Endothelial cell of umbilical vein (primary cell): ENCODE measurements around the gene NOTCH2. TPM values are rescaled to one million over a fixed set of nuclear protein-coding genes. Genes with fewer than 3 reads are reported as not detected.
A peak's percentile ranks its signal among the peaks of the same experiment; 100 is the strongest.

Experiments used
- BruUV-seq: library from RNA; stranded (reverse); fragments of 400-500 nt; replicated peaks from 2 replicates; lab custom pipeline; 2021; lab: Mats Ljungman, UMichigan
- CTCF ChIA-PET: fragments of 300-600, 350-600 bp; sonication (Branson Sonifier 250); formaldehyde crosslinking; loops from one replicate; lab custom pipeline; 2021; ENCODE audit warnings: antibody characterized with exemption, inconsistent platforms; lab: Charles Lee
- POLR2A ChIA-PET: fragments of 300-600, 350-600 bp; sonication (Branson Sonifier 250); formaldehyde crosslinking; loops from one replicate; lab custom pipeline; 2021; ENCODE audit warnings: antibody characterized with exemption, inconsistent platforms; lab: Charles Lee
- DNase-seq: peaks from one replicate; pipeline ENCODE4 v3.0.0-alpha.2; 2011; ENCODE audit warnings: low read depth, low spot score
- FAIRE-seq: peaks from 2 replicates; lab custom pipeline; 2011; peaks lifted over from hg19 to GRCh38; lab: Jason Lieb, UNC
- H2AFZ ChIP-seq: 2 replicates; pipeline ENCODE4 v1.6.0; 2012; ENCODE audit warnings: low read depth, low read length, control low read depth, inconsistent platforms
- H3K27ac ChIP-seq: 2 replicates; pipeline ENCODE4 v1.5.1; 2011; ENCODE audit warnings: low read depth, mild to moderate bottlenecking, control low read depth, low read length, moderate library complexity; ENCODE audit not compliant: insufficient read depth
- H3K27me3 ChIP-seq, 2 experiments: 2 replicates each; pipeline versions ENCODE4 v1.6.0 to v1.6.1; 2011; ENCODE audit warnings: low read length in 2 of 2, mixed read lengths in 1 of 2; ENCODE audit not compliant: control insufficient read depth in 2 of 2, insufficient read depth in 2 of 2
- H3K36me3 ChIP-seq, 2 experiments: 2 replicates in 1 of 2; 3 replicates in 1 of 2; pipeline ENCODE4 v1.5.1; 2011; ENCODE audit warnings: low read length in 2 of 2, mild to moderate bottlenecking in 1 of 2, moderate library complexity in 1 of 2; ENCODE audit not compliant: control insufficient read depth in 2 of 2, insufficient read depth in 2 of 2; ENCODE audit errors: extremely low read depth in 1 of 2
- H3K4me1 ChIP-seq: 3 replicates; pipeline ENCODE4 v1.5.1; 2011; ENCODE audit warnings: mild to moderate bottlenecking, low read length; ENCODE audit not compliant: control insufficient read depth, insufficient read depth; ENCODE audit errors: extremely low read depth
- H3K4me2 ChIP-seq: 2 replicates; pipeline ENCODE4 v1.6.1; 2011; ENCODE audit warnings: low read length, control low read depth, mixed read lengths; ENCODE audit not compliant: insufficient read depth
- H3K4me3 ChIP-seq, 3 experiments: fragments of 200-600 bp in 1 of 3; sonication (generic), shearing (Covaris generic) in 1 of 3; replicated peaks in 1 of 3; 2 replicates each; pipeline ENCODE4 v1.5.1; 2011 to 2016; ENCODE audit warnings: control low read depth in 3 of 3, low read length in 3 of 3, mild to moderate bottlenecking in 2 of 3, inconsistent platforms in 1 of 3, low read depth in 1 of 3, moderate library complexity in 1 of 3; ENCODE audit not compliant: insufficient read depth in 1 of 3
- H3K79me2 ChIP-seq: 2 replicates; pipeline ENCODE4 v1.6.0; 2012; ENCODE audit warnings: low read length, inconsistent platforms; ENCODE audit not compliant: control insufficient read depth, insufficient read depth
- H3K9ac ChIP-seq: replicated peaks from 2 replicates; pipeline ENCODE3; 2011; ENCODE audit warnings: low read length, control low read depth; ENCODE audit not compliant: insufficient read depth; ENCODE audit errors: extremely low read depth
- H3K9me1 ChIP-seq: replicated peaks from 3 replicates; pipeline ENCODE4 v1.6.0; 2011; ENCODE audit warnings: mild to moderate bottlenecking, low read length; ENCODE audit not compliant: control insufficient read depth, insufficient read depth; ENCODE audit errors: extremely low read depth
- H3K9me3 ChIP-seq: replicated peaks from 2 replicates; pipeline ENCODE4 v1.5.1; 2012; ENCODE audit warnings: low read length, inconsistent platforms; ENCODE audit not compliant: control insufficient read depth, insufficient read depth
- H4K20me1 ChIP-seq: replicated peaks from 2 replicates; pipeline ENCODE3; 2011; ENCODE audit warnings: mild to moderate bottlenecking, low read length; ENCODE audit not compliant: control insufficient read depth, insufficient read depth; ENCODE audit errors: extremely low read depth
- CTCF ChIP-seq, 2 donors: IDR thresholded peaks; 1 replicate in 1 of 2; 2 replicates in 1 of 2; pipeline ENCODE4 v1.5.1; 2011; ENCODE audit warnings: low read length in 2 of 2, mild to moderate bottlenecking in 2 of 2, moderate library complexity in 2 of 2, control low read depth in 1 of 2, inconsistent platforms in 1 of 2, low read depth in 1 of 2; ENCODE audit not compliant: insufficient read depth in 1 of 2; ENCODE audit errors: extremely low read depth in 1 of 2
- EZH2 ChIP-seq: IDR thresholded peaks from 2 replicates; pipeline ENCODE4 v1.6.1; 2012; ENCODE audit warnings: borderline replicate concordance, low read depth, mild to moderate bottlenecking, moderate library complexity, low read length, inconsistent platforms; ENCODE audit not compliant: severe bottlenecking
- FOS ChIP-seq: IDR thresholded peaks from 2 replicates; pipeline ENCODE4 v1.6.1; 2011; ENCODE audit warnings: mild to moderate bottlenecking, low read length, moderate library complexity, borderline replicate concordance; ENCODE audit not compliant: insufficient read depth
- GATA2 ChIP-seq: IDR thresholded peaks from 2 replicates; pipeline ENCODE4 v1.7.0; 2011; ENCODE audit warnings: low read depth, mild to moderate bottlenecking, moderate library complexity, mixed read lengths, low read length; ENCODE audit not compliant: insufficient read length, insufficient read depth
- JUN ChIP-seq: IDR thresholded peaks from 2 replicates; pipeline ENCODE4 v1.6.1; 2011; ENCODE audit warnings: borderline replicate concordance, low read depth; ENCODE audit not compliant: insufficient read length, insufficient read depth
- MAX ChIP-seq: IDR thresholded peaks from 2 replicates; pipeline ENCODE4 v1.6.1; 2011; ENCODE audit not compliant: insufficient read depth, insufficient read length
- MYC ChIP-seq: IDR thresholded peaks from one replicate; pipeline ENCODE4 v1.6.1; 2011; ENCODE audit warnings: mild to moderate bottlenecking, low read depth, low read length
- POLR2A ChIP-seq: IDR thresholded peaks from 2 replicates; pipeline ENCODE4 v1.6.1; 2012; ENCODE audit warnings: low read depth, mild to moderate bottlenecking, control low read depth, low read length
- POLR2AphosphoS5 ChIP-seq: IDR thresholded peaks from 2 replicates; pipeline ENCODE4 v1.6.1; 2012; ENCODE audit warnings: low read depth, mild to moderate bottlenecking, control low read depth, low read length, moderate library complexity; ENCODE audit not compliant: insufficient read depth
- dilution Hi-C: fragments of 300-500 bp; cut with MboI; formaldehyde crosslinking; loops from one replicate; pipeline ENCODE4 v1.15.0; 2019; ENCODE audit warnings: low sequenced_read_pairs; ENCODE audit not compliant: extremely low pct_ligation_motif_present
- intact Hi-C: fragments of 100-400 bp; cut with micrococcal nuclease; formaldehyde crosslinking; loops from one replicate; pipeline ENCODE4 v1.10.0; 2022
- polyA plus RNA-seq, 4 experiments: library from polyadenylated mRNA; depleted of rRNA in 3 of 4; stranded (reverse) in 3 of 4; unstranded in 1 of 4; fragments of >200 nt; gene quantifications; 2 replicates each; pipeline versions ENCODE4 v1.2.1 to v1.2.3, GENCODE V29; 2011 to 2012; ENCODE audit warnings: missing spikeins in 1 of 4
- total RNA-seq: library from RNA; stranded (reverse); gene quantifications from 2 replicates; pipeline ENCODE4 v1.2.3, GENCODE V29; 2021

NOTCH2 gene
- total and polyA plus RNA-seq, 2 donors (not counting 3 experiments of a cell fraction or from before 2014, with no cell fraction given), result 14.3 to 49.1 TPM

- no peaks in the 10 kb centered on the region for H3K4me1 ChIP-seq
- H3K27ac ChIP-seq, result no peak overlapping the region
- no peak for DNase-seq
- dilution Hi-C loops, result no loop called here
- no peak overlapping the region for H3K4me2 ChIP-seq
- H3K27me3 ChIP-seq, result peaks cover 17 to 32% of the 10 kb centered on the region in 2 experiments
- H2AFZ ChIP-seq, result no peak overlapping the region
- H4K20me1 ChIP-seq, result no peaks in the 10 kb centered on the region
- no peaks in the 10 kb centered on the region for H3K79me2 ChIP-seq
- H3K9ac ChIP-seq, result no peak overlapping the region
- ChIA-PET POLR2A (no interaction called here), CTCF (interaction anchor here (0.5 to 2.0 kb wide), 2 partner anchors 10 to 65 kb away, joined by 3 to 12 read pairs; no protein-coding TSS in a partner anchor)
- no peaks in the 10 kb centered on the region for H3K9me3 ChIP-seq
- no peak for FAIRE-seq
- intact Hi-C loops, result loop anchor here (10.0 kb wide), 1 partner anchor 265 kb away; no protein-coding TSS in a partner anchor
- BruUV-seq, result no TSS peak
- TF ChIP-seq JUN (no peak), EZH2 (peak; percentile 6)
- no peaks in the 10 kb centered on the region for H3K36me3 ChIP-seq
- no peaks in the 10 kb centered on the region for H3K9me1 ChIP-seq
- no peak overlapping the region for H3K4me3 ChIP-seq
Observed at GRCh38 chr1:119879510-119880434, 189.7 kb downstream of the NOTCH2 start.

- POLR2A ChIA-PET, result no interaction called here
- H3K27me3 ChIP-seq, result peaks cover 12 to 28% of the 10 kb centered on the region in 2 experiments
- H3K4me1 ChIP-seq, result no peaks in the 10 kb centered on the region
- CTCF ChIA-PET, result interaction anchor here (2.0 kb wide), 1 partner anchor 8 kb away, joined by 12 read pairs; no protein-coding TSS in a partner anchor
- H4K20me1 ChIP-seq, result no peaks in the 10 kb centered on the region
- H3K36me3 ChIP-seq, result no peaks in the 10 kb centered on the region
- no peak overlapping the region for H3K9ac ChIP-seq
- H3K9me3 ChIP-seq, result no peaks in the 10 kb centered on the region
- TF ChIP-seq CTCF (IDR thresholded peaks at IDR 0.05; ENCODE audit: extremely low read depth in 1 of 2, insufficient read depth in 1 of 2, low read depth in 1 of 2, low read length in 2 of 2) (no peak), EZH2 (no peak), POLR2A (no peak), JUN (no peak), MAX (no peak), FOS (no peak), MYC (no peak), GATA2 (no peak), POLR2AphosphoS5 (no peak)
- DNase-seq (no peak), FAIRE-seq (no peak)
- no peak overlapping the region for H3K27ac ChIP-seq
- no TSS peak for BruUV-seq
- intact Hi-C loops (loop anchor here (10.0 kb wide), 1 partner anchor 263 kb away; no protein-coding TSS in a partner anchor), dilution Hi-C loops (no loop called here)
- H3K4me3 ChIP-seq, result no peak overlapping the region
- no peak overlapping the region for H2AFZ ChIP-seq
- no peaks in the 10 kb centered on the region for H3K79me2 ChIP-seq
- no peaks in the 10 kb centered on the region for H3K9me1 ChIP-seq
- H3K4me2 ChIP-seq, result no peak overlapping the region
Observed at GRCh38 chr1:119878171-119878570, 191.3 kb downstream of the NOTCH2 start.
